Keratinocyte (primary cell): ENCODE results near the gene KCNMA1. TPM values are rescaled to one million over a fixed set of nuclear protein-coding genes. Genes with fewer than 3 reads are reported as not detected.

Experiments
- DNase-seq: peaks from one replicate; pipeline ENCODE4 v3.0.0-alpha.2; 2011; ENCODE audit warnings: low read depth, missing footprints, low spot score
- FAIRE-seq: peaks from 2 replicates; lab custom pipeline; 2011; peaks lifted over from hg19 to GRCh38; lab: Jason Lieb, UNC
- H2AFZ ChIP-seq: 2 replicates; pipeline ENCODE4 v1.6.0; 2012; ENCODE audit warnings: low read length, control low read depth, inconsistent platforms; ENCODE audit not compliant: control insufficient read depth
- H3K27ac ChIP-seq: 2 replicates; pipeline ENCODE4 v1.5.1; 2011; ENCODE audit warnings: low read length; ENCODE audit not compliant: control insufficient read depth, insufficient read depth
- H3K27me3 ChIP-seq: 3 replicates; pipeline ENCODE4 v1.6.0; 2011; ENCODE audit warnings: low read length; ENCODE audit not compliant: control insufficient read depth, insufficient read depth; ENCODE audit errors: extremely low read depth
- H3K36me3 ChIP-seq, 2 experiments: 2 replicates in 1 of 2; 3 replicates in 1 of 2; pipeline ENCODE4 v1.5.1; 2011; ENCODE audit warnings: low read length in 2 of 2, mild to moderate bottlenecking in 1 of 2; ENCODE audit not compliant: control insufficient read depth in 2 of 2, insufficient read depth in 2 of 2; ENCODE audit errors: extremely low read depth in 1 of 2
- H3K4me1 ChIP-seq: 3 replicates; pipeline ENCODE4 v1.5.1; 2011; ENCODE audit warnings: low read length; ENCODE audit not compliant: control insufficient read depth, insufficient read depth; ENCODE audit errors: extremely low read depth
- H3K4me2 ChIP-seq: 3 replicates; pipeline ENCODE4 v1.6.0; 2011; ENCODE audit warnings: low read depth, low read length; ENCODE audit not compliant: control insufficient read depth, insufficient read depth; ENCODE audit errors: extremely low read depth
- H3K4me3 ChIP-seq, 3 experiments: fragments of 200-600 bp in 1 of 3; sonication (generic) in 1 of 3; 2 replicates in 2 of 3; 3 replicates in 1 of 3; pipeline ENCODE4 v1.5.1; 2011 to 2016; ENCODE audit warnings: low read length in 3 of 3, mild to moderate bottlenecking in 3 of 3, control low read depth in 2 of 3, inconsistent platforms in 1 of 3, low read depth in 1 of 3, mixed read lengths in 1 of 3, mixed run types in 1 of 3, moderate library complexity in 1 of 3; ENCODE audit not compliant: control insufficient read depth in 2 of 3, insufficient read depth in 2 of 3; ENCODE audit errors: extremely low read depth in 1 of 3
- H3K79me2 ChIP-seq: 2 replicates; pipeline ENCODE4 v1.6.0; 2012; ENCODE audit warnings: low read length; ENCODE audit not compliant: control insufficient read depth, insufficient read depth
- H3K9ac ChIP-seq: 3 replicates; pipeline ENCODE4 v1.6.0; 2011; ENCODE audit warnings: low read length; ENCODE audit not compliant: control insufficient read depth, insufficient read depth; ENCODE audit errors: extremely low read depth
- H3K9me1 ChIP-seq: 3 replicates; pipeline ENCODE4 v1.6.0; 2011; ENCODE audit warnings: low read length; ENCODE audit not compliant: control insufficient read depth, insufficient read depth; ENCODE audit errors: extremely low read depth
- H3K9me3 ChIP-seq: 2 replicates; pipeline ENCODE4 v1.5.1; 2012; ENCODE audit warnings: low read depth, low read length; ENCODE audit not compliant: control insufficient read depth
- H4K20me1 ChIP-seq: 3 replicates; pipeline ENCODE4 v1.6.0; 2011; ENCODE audit warnings: low read length; ENCODE audit not compliant: control insufficient read depth, insufficient read depth; ENCODE audit errors: extremely low read depth
- CTCF ChIP-seq, 3 experiments: IDR thresholded peaks in 1 of 3; conservative IDR thresholded peaks in 1 of 3; optimal IDR thresholded peaks in 1 of 3; 2 replicates in 2 of 3; 3 replicates in 1 of 3; pipeline versions ENCODE3 to v1.5.1; 2011; ENCODE audit warnings: low read length in 3 of 3, mild to moderate bottlenecking in 3 of 3, moderate library complexity in 2 of 3, control low read depth in 1 of 3, inconsistent platforms in 1 of 3; ENCODE audit not compliant: insufficient read depth in 2 of 3; ENCODE audit errors: extremely low read depth in 1 of 3
- EZH2 ChIP-seq: IDR thresholded peaks from one replicate; pipeline ENCODE4 v1.6.1; 2012; ENCODE audit warnings: inconsistent platforms, mild to moderate bottlenecking, low read length, moderate library complexity
- dilution Hi-C: fragments of 300-500 bp; cut with MboI; formaldehyde crosslinking; loops from one replicate; pipeline ENCODE4 v1.7.0; 2020; ENCODE audit warnings: low sequenced_read_pairs; ENCODE audit not compliant: extremely low pct_ligation_motif_present
- polyA plus RNA-seq, 5 experiments: library from polyadenylated mRNA; depleted of rRNA in 3 of 5; stranded (reverse) in 3 of 5; stranded (forward) in 1 of 5; unstranded in 1 of 5; fragments of >200 nt; gene quantifications; 1 replicate in 1 of 5; 2 replicates in 3 of 5; 3 replicates in 1 of 5; pipeline versions ENCODE4 v1.2.1 to v1.2.3, GENCODE V29; 2011 to 2012; ENCODE audit warnings: missing spikeins in 2 of 5, low read depth in 1 of 5, low replicate concordance in 1 of 5

Gene KCNMA1
- polyA plus RNA-seq, 1 donor (not counting 4 experiments of a cell fraction or from before 2014, with no cell fraction given), result 6.3 TPM

GRCh38 chr10:77234599-77234998 lies 403.0 kb downstream of the KCNMA1 start:
- dilution Hi-C loops, result no loop called here

GRCh38 chr10:77233466-77233865 lies 404.1 kb downstream of the KCNMA1 start:
- no peak overlapping the region for H2AFZ ChIP-seq
- dilution Hi-C loops, result no loop called here
- H3K9me1 ChIP-seq, result no peaks in the 10 kb centered on the region
- DNase-seq (no peak), FAIRE-seq (no peak)
- H3K36me3 ChIP-seq, result no peaks in the 10 kb centered on the region
- H3K27me3 ChIP-seq, result no peaks in the 10 kb centered on the region
- no peaks in the 10 kb centered on the region for H3K79me2 ChIP-seq
- H3K9me3 ChIP-seq, result no peaks in the 10 kb centered on the region
- H3K4me1 ChIP-seq, result peaks cover 6% of the 10 kb centered on the region
- H3K9ac ChIP-seq, result no peak overlapping the region
- H3K27ac ChIP-seq, result no peak overlapping the region
- TF ChIP-seq EZH2 (no peak), CTCF (optimal IDR thresholded peaks at IDR 0.05 in 1 of 3, IDR thresholded peaks at IDR 0.05 in 1 of 3, conservative IDR thresholded peaks at IDR 0.05 in 1 of 3; ENCODE audit: extremely low read depth in 1 of 3, insufficient read depth in 2 of 3, low read length in 3 of 3) (no peak)
- no peak overlapping the region for H3K4me3 ChIP-seq
- H4K20me1 ChIP-seq, result no peaks in the 10 kb centered on the region
- no peak overlapping the region for H3K4me2 ChIP-seq

More at GRCh38 chr10:77234599-77234998, 403.0 kb downstream of the KCNMA1 start:
- no peaks in the 10 kb centered on the region for H4K20me1 ChIP-seq
- peaks cover 6% of the 10 kb centered on the region for H3K4me1 ChIP-seq
- H3K9ac ChIP-seq, result no peak overlapping the region
- DNase-seq, result no peak
- TF ChIP-seq EZH2 (no peak), CTCF (optimal IDR thresholded peaks at IDR 0.05 in 1 of 3, IDR thresholded peaks at IDR 0.05 in 1 of 3, conservative IDR thresholded peaks at IDR 0.05 in 1 of 3; ENCODE audit: extremely low read depth in 1 of 3, insufficient read depth in 2 of 3, low read length in 3 of 3) (no peak)
- H3K36me3 ChIP-seq, result no peaks in the 10 kb centered on the region
- H3K79me2 ChIP-seq, result no peaks in the 10 kb centered on the region
- H3K9me1 ChIP-seq, result no peaks in the 10 kb centered on the region
- H3K9me3 ChIP-seq, result no peaks in the 10 kb centered on the region
- H3K4me2 ChIP-seq, result no peak overlapping the region
- no peak for FAIRE-seq
- H3K4me3 ChIP-seq, result no peak overlapping the region
- H3K27me3 ChIP-seq, result no peaks in the 10 kb centered on the region
- no peak overlapping the region for H3K27ac ChIP-seq
- H2AFZ ChIP-seq, result no peak overlapping the region
